ENCODE results near the gene NCOR2. TPM values are rescaled to one million over a fixed set of nuclear protein-coding genes. Genes with fewer than 3 reads are reported as not detected.

Gene NCOR2
- total and polyA plus RNA-seq, 10 of the 15 experiments (the other 5 are each of a cell fraction or from before 2014, with no cell fraction given) = 0.43 to 179 (median 14.9) TPM

DNA sequence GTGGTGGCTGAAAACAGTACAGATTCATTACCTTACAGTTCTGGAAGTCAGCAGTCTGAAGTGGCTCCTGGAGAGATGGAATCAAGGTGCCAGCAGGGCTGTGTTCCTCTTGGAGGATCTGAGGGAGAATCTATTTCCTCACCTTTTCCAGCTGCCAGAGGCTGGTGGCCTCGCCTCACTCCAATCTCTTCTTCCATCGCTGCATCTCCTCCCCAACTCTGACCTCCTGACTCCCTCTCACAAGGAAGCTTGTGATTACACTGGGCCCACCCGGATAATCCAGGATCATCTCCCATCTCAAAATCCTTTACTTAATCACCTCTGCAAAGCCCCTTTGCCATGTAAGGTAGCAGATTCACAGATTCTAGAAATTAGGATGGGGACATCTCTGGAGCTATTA is 11.4 kb upstream of the NCOR2 start:
- WGBS (ENCODE audit: insufficient coverage, insufficient replicate concordance, low lambda C conversion rate, missing lambda C conversion rate) = 95% methylated on average over 3 of the region's 3 CpGs
- H3K27ac ChIP-seq (ENCODE audit: control insufficient read depth, insufficient read depth) = no peak overlapping the region
- no peaks in the 10 kb centered on the region for H3K36me3 ChIP-seq (ENCODE audit: control insufficient read depth in 2 of 2, insufficient read depth in 2 of 2, low read length in 1 of 2)
- H3K79me2 ChIP-seq (ENCODE audit: control insufficient read depth, insufficient read depth, low read length) = no peaks in the 10 kb centered on the region
- ChIA-PET CTCF (no interaction called here), SMC1A (ENCODE audit: uncharacterized antibody, unreplicated experiment) (no interaction called here), POLR2A (no interaction called here), RAD21 (ENCODE audit: unreplicated experiment) (no interaction called here)
- no peak overlapping the region for H2AFZ ChIP-seq (ENCODE audit: control insufficient read depth, low read depth, low read length)
- H3K4me2 ChIP-seq (ENCODE audit: control insufficient read depth, insufficient read depth) = no peak overlapping the region
- H3K27me3 ChIP-seq (replicated peaks in 1 of 2; ENCODE audit: control insufficient read depth in 2 of 2, insufficient read depth in 2 of 2, low read length in 1 of 2) = no peaks in the 10 kb centered on the region
- no peaks in the 10 kb centered on the region for H4K20me1 ChIP-seq (ENCODE audit: control insufficient read depth, insufficient read depth)
- H3K9me3 ChIP-seq (replicated peaks; ENCODE audit: control insufficient read depth, insufficient read depth, low read length) = peaks cover 6% of the 10 kb centered on the region; the same call in 1 of the 3 replicates
- in situ Hi-C loops (cut with MboI) (no loop called here), intact Hi-C loops (cut with micrococcal nuclease; ENCODE audit: unreplicated experiment) (no loop called here)
- H3K4me1 ChIP-seq (ENCODE audit: control insufficient read depth, insufficient read depth, low read length) = no peaks in the 10 kb centered on the region
- ATAC-seq (no peak), FAIRE-seq (no peak), DNase-seq (ENCODE audit: low read depth, low spot score) (no peak)
- no peak overlapping the region for H3K4me3 ChIP-seq
- no peak overlapping the region for H3K9ac ChIP-seq (ENCODE audit: control insufficient read depth, insufficient read depth, low read length)
- no TSS peak for BruUV-seq (replicated peaks)
- TF ChIP-seq, protein P1, sequence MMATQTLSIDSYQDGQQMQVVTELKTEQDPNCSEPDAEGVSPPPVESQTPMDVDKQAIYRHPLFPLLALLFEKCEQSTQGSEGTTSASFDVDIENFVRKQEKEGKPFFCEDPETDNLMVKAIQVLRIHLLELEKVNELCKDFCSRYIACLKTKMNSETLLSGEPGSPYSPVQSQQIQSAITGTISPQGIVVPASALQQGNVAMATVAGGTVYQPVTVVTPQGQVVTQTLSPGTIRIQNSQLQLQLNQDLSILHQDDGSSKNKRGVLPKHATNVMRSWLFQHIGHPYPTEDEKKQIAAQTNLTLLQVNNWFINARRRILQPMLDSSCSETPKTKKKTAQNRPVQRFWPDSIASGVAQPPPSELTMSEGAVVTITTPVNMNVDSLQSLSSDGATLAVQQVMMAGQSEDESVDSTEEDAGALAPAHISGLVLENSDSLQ (IDR thresholded peaks at IDR 0.05) = no peak
- TF ChIP-seq, protein P2, sequence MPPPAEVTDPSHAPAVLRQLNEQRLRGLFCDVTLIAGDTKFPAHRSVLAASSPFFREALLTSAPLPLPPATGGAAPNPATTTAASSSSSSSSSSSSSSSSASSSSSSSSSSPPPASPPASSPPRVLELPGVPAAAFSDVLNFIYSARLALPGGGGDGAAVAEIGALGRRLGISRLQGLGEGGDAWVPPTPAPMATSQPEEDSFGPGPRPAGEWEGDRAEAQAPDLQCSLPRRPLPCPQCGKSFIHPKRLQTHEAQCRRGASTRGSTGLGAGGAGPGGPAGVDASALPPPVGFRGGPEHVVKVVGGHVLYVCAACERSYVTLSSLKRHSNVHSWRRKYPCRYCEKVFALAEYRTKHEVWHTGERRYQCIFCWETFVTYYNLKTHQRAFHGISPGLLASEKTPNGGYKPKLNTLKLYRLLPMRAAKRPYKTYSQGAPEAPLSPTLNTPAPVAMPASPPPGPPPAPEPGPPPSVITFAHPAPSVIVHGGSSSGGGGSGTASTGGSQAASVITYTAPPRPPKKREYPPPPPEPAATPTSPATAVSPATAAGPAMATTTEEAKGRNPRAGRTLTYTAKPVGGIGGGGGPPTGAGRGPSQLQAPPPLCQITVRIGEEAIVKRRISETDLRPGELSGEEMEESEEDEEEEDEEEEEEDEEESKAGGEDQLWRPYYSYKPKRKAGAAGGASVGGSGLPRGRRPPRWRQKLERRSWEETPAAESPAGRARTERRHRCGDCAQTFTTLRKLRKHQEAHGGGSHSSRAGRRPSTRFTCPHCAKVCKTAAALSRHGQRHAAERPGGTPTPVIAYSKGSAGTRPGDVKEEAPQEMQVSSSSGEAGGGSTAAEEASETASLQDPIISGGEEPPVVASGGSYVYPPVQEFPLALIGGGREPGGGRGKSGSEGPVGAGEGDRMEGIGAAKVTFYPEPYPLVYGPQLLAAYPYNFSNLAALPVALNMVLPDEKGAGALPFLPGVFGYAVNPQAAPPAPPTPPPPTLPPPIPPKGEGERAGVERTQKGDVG (CRISPR knock-in tag; IDR thresholded peaks at IDR 0.05) = no peak
- TF ChIP-seq GATAD2B (conservative IDR thresholded peaks at IDR 0.05; ENCODE audit: low read depth) = no peak
- TF ChIP-seq ASH2L (IDR thresholded peaks at IDR 0.05; ENCODE audit: borderline replicate concordance, low read depth) = no peak
- no peak for TF ChIP-seq POU2F2 (IDR thresholded peaks at IDR 0.05; ENCODE audit: borderline replicate concordance, low read depth, low read length)
- no peak for TF ChIP-seq ESRRA (IDR thresholded peaks at IDR 0.05; ENCODE audit: low read length)
- TF ChIP-seq, protein P3, sequence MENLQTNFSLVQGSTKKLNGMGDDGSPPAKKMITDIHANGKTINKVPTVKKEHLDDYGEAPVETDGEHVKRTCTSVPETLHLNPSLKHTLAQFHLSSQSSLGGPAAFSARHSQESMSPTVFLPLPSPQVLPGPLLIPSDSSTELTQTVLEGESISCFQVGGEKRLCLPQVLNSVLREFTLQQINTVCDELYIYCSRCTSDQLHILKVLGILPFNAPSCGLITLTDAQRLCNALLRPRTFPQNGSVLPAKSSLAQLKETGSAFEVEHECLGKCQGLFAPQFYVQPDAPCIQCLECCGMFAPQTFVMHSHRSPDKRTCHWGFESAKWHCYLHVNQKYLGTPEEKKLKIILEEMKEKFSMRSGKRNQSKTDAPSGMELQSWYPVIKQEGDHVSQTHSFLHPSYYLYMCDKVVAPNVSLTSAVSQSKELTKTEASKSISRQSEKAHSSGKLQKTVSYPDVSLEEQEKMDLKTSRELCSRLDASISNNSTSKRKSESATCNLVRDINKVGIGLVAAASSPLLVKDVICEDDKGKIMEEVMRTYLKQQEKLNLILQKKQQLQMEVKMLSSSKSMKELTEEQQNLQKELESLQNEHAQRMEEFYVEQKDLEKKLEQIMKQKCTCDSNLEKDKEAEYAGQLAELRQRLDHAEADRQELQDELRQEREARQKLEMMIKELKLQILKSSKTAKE (IDR thresholded peaks at IDR 0.05; ENCODE audit: low read depth, poor library complexity, severe bottlenecking) = no peak
- TF ChIP-seq TARDBP (IDR thresholded peaks at IDR 0.05; ENCODE audit: borderline replicate concordance) = no peak
- no peak for TF ChIP-seq RFX5 (IDR thresholded peaks at IDR 0.05; ENCODE audit: low read depth, low read length)
- TF ChIP-seq, protein P4, sequence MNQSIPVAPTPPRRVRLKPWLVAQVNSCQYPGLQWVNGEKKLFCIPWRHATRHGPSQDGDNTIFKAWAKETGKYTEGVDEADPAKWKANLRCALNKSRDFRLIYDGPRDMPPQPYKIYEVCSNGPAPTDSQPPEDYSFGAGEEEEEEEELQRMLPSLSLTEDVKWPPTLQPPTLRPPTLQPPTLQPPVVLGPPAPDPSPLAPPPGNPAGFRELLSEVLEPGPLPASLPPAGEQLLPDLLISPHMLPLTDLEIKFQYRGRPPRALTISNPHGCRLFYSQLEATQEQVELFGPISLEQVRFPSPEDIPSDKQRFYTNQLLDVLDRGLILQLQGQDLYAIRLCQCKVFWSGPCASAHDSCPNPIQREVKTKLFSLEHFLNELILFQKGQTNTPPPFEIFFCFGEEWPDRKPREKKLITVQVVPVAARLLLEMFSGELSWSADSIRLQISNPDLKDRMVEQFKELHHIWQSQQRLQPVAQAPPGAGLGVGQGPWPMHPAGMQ (IDR thresholded peaks at IDR 0.05; ENCODE audit: borderline replicate concordance) = no peak
- TF ChIP-seq SUZ12 (IDR thresholded peaks at IDR 0.05; ENCODE audit: unreplicated experiment) = no peak
- TF ChIP-seq, protein P5, sequence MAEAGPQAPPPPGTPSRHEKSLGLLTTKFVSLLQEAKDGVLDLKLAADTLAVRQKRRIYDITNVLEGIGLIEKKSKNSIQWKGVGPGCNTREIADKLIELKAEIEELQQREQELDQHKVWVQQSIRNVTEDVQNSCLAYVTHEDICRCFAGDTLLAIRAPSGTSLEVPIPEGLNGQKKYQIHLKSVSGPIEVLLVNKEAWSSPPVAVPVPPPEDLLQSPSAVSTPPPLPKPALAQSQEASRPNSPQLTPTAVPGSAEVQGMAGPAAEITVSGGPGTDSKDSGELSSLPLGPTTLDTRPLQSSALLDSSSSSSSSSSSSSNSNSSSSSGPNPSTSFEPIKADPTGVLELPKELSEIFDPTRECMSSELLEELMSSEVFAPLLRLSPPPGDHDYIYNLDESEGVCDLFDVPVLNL (IDR thresholded peaks at IDR 0.05; ENCODE audit: low read depth, low read length) = no peak
- TF ChIP-seq KDM1A (IDR thresholded peaks at IDR 0.05; ENCODE audit: borderline replicate concordance) = no peak
